GM04504 (cell line): ENCODE measurements around the gene ZCWPW1.
A peak's percentile ranks its signal among the peaks of the same experiment; 100 is the strongest.

ENCODE experiments used
- DNase-seq: peaks from one replicate; pipeline ENCODE4 v3.0.0-alpha.2; 2012; ENCODE audit warnings: low read depth

The ZCWPW1 gene

DNA sequence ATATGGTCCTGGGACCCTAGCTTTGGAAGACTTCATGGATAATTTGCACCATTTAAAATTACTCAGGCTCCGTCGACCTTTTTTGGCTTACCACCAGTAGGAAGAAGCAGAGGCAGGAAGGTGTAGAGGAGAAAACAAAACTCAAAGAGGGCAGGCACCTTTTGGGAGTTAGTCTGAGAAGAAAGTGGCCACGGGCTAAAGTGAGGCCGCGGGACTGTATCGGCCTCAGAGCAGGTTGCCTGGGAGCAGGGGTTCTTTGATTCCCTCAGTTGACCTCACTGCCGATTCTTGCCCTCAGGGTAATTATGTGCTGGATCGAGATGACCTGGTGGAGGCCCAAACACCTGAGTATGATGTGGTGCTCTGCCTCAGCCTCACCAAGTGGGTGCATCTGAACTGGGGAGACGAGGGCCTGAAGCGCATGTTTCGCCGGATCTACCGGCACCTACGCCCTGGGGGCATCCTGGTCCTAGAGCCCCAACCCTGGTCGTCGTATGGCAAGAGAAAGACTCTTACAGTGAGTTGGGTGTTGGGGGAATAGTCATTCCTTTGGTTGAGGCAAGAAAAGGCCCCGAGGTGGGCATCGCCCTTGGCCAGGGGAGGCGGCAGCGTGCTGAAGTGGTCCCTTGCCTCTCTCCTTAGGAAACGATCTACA, 4.2 kb upstream of the ZCWPW1 start:
- no peak for DNase-seq

DNA sequence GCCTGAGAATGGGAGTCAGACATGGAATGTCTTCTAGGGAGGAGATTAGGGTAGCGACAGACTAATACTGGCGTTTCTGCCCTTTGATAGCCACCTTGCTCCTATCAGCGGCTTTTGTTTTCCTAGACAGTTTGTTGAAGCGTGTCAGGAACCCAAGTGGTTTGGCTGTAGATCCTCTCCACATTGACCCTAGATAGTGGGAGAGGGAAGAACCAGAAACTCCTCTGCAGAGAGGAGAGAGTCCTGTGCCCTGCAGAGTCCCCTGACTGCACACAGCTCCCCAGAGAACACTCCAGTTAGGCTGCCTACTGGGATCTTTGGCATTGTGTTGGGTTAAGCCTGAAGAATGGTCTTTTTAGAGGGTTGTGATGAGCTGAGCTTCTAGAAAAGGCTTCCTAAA, 3.5 kb upstream of the ZCWPW1 start:
- DNase-seq = no peak

DNA sequence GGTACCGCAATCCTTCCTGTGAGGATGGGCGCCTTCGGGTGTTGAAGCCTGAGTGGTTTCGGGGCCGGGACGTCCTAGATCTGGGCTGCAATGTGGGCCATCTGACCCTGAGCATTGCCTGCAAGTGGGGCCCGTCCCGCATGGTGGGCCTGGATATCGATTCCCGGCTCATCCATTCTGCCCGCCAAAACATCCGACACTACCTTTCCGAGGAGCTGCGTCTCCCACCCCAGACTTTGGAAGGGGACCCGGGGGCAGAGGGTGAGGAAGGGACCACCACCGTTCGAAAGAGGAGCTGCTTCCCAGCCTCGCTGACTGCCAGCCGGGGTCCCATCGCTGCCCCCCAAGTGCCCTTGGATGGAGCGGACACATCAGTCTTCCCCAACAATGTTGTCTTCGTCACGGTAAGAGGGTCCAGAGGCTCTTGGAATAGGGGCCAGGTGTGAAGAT, 2.8 kb upstream of the ZCWPW1 start:
- DNase-seq = no peak

DNA sequence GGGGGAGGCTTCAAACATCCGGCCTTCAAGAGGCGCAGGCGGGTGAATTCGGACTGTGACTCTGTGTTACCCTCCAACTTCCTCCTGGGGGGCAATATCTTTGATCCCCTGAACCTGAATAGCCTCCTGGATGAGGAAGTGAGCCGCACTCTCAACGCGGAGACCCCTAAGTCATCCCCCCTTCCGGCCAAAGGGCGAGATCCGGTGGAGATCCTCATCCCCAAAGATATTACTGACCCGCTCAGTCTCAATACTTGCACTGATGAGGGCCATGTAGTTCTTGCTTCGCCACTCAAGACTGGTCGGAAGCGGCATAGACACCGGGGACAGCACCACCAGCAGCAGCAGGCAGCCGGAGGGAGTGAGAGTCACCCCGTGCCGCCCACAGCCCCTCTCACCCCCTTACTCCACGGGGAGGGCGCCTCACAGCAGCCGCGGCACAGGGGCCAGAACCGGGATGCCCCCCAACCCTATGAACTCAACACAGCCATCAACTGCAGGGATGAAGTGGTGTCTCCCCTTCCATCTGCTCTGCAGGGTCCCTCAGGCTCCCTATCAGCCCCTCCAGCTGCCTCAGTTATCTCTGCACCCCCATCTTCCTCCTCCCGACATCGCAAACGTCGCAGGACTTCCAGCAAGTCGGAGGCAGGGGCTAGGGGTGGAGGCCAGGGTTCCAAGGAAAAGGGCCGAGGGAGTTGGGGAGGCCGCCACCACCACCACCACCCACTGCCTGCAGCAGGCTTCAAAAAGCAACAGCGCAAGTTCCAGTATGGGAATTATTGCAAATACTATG, 2.2 kb upstream of the ZCWPW1 start:
- DNase-seq = no peak

DNA sequence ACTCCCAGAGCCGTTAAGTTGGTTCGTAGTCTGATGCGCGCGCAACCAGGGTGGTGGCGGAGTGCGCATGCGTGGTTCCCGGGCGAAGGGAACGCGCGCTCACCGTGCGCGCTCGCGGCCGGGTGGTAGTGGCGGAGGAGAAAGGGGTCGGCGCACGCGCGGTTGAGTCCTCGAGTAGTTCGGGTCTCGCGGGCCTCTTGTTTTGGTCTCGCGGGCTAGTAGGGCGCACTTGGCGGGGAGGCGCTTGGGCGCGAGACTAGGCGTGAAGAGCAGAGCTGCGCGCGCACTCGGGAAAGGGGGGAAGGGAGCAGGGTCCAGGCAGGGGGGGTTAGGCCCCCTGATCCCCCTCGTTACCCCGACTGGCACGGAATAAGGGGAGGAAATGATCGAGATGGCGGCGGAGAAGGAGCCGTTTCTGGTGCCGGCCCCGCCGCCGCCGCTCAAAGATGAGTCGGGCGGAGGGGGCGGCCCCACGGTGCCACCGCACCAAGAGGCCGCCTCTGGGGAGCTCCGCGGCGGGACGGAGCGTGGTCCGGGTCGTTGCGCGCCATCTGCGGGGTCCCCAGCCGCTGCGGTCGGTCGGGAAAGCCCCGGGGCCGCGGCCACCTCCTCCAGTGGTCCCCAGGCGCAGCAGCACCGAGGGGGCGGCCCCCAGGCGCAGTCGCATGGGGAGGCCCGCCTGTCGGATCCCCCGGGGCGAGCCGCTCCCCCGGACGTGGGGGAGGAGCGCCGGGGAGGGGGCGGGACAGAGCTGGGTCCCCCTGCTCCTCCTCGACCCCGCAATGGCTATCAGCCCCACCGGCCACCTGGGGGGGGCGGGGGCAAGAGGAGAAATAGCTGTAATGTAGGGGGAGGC, 1.4 kb upstream of the ZCWPW1 start, which contains the start of gene MEPCE:
Gene MEPCE (plus strand): TSS at position 195 of the 856 bp plus-strand sequence. CDS start 188 bp downstream, at position 383.
- peak; percentile 93 for DNase-seq

DNA sequence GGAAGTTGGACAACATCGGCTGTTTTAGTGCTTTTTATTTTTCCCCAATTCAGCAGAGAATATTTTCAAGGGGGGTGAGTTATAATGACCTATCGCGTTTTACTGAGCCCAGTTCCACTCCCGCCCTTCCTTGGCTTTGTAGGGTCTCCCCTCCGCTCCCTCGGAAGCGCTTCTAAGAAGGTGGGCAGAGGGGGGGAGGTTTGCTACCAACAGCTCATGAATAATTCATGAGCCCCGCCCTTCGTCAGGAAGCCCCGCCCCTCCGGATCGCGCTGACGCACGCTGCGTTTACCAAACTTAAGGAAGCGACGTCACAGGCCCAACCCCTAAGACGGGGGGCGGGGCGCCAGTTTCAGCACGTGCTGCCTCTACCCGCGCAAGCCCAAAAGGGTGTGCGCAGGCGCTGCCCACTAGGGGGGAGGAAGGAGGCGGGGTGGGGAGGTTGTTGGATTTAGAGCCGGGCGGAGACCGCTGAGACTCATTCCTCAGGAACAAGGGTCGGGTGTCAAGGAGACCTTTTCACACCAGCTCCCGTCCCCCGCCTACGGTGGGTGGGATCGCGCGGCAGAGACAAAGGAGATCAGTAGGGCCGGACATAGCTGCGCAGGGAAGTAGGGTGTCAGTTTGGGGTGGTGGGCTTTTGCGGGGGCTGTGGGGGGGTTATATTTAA, 599 bp upstream of the ZCWPW1 start:
- peak; percentile 99 for DNase-seq

DNA sequence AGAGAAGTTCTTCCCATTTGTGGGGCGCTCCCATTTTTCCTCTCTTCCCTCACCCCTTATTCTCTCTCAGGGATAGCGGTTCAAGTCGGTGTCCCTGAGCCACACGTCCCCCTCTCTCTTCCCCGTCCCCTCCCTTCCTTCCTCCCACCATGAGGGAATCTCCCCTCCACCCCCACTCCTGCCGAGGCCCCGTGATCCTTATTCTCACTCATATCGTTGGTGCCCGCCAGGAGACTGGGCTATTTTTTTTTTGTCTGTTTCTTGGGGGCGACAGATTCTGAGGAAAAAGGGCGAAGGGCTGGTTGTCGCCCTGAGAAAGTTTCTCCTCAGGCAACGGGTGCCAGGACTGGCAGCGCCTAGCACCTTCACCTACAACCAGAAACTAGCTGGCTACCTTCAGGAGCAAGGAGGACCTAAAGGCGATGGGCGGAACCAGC, 723 bp downstream of the ZCWPW1 start:
- no peak for DNase-seq

DNA sequence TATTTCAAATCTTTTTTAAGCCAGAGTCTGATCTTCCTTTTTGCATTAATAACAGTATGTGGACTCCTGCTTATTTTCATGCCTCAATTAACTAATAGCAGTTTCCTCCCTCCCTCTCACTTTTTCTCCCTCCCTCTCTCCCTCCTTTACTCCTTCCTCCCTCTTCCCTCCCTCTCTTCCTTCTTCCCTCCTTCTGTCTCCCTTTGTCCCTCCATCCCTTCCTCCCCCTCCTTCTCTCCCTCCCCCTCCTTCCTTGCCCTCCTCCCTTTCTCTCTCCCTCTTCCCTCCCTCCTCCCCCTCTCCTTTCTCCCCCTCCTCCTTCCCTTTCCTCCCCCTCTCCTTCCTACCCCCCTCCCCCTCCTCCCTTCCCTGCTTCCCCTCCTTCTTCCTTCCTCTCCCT, 2.0 kb downstream of the ZCWPW1 start:
- DNase-seq = no peak

DNA sequence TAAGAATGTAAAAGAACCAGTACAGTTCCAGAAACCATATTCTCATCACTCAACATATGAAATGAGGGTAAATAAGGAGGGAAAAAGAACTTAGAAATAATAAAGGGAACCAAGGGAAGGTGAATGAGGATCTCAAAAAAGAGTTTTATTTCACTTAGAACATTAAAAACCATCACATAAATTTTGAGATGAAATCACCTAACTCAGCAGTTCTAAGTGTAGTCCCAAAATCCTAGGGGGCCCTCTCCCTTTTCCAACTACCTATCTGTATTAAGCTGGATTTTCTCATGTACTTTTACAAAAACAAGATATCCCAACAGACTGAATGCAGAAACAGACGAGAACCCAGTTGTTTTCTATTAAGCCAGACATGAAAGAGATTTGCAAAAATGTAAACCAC, 3.2 kb downstream of the ZCWPW1 start:
- DNase-seq = no peak

DNA sequence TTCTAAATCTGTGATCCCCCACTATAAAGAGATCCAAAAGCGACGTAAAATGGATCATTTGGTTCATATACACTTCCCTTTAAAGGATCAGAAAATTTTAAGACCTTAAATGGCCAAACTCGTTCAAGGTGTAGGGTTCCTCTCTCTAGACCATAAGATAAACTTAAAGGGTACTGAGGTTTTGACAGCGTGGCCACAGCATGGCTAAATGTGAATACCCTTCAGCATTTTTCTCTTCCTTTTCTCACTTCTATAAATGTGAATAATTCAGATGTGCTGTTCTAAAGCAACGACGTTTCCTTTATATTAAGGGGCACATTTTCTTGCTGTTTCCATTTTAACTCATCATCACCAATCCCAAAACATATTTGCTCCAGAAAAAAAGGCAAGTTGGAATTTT, 5.2 kb downstream of the ZCWPW1 start:
- no peak for DNase-seq

DNA sequence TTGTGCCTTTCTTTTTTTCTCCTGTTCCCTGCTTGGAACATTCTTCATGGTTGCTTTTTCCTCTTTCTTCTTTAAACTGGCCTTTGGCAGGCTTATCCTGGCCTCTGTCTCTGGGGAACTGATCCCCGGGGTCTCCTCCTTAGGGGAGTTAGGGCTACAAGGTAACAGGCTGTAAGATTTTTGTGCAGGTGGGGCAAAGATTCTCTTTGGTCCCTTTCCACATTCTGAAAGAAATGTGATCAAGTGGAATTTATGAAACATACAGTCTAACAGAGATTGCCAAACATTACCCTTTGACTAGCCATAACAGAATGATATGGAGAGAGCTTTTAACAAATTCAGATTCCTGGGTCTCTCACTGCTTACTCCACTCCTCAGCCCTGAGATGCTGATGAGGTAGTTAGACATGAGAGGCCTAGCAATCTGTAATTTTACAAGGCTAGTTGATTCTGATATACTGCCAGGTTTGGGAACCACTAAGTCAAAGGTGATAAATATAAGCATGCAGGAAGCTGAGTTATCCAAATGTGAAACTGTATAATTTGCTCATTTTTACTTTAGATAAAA, 8.8 kb downstream of the ZCWPW1 start:
- DNase-seq = no peak

DNA sequence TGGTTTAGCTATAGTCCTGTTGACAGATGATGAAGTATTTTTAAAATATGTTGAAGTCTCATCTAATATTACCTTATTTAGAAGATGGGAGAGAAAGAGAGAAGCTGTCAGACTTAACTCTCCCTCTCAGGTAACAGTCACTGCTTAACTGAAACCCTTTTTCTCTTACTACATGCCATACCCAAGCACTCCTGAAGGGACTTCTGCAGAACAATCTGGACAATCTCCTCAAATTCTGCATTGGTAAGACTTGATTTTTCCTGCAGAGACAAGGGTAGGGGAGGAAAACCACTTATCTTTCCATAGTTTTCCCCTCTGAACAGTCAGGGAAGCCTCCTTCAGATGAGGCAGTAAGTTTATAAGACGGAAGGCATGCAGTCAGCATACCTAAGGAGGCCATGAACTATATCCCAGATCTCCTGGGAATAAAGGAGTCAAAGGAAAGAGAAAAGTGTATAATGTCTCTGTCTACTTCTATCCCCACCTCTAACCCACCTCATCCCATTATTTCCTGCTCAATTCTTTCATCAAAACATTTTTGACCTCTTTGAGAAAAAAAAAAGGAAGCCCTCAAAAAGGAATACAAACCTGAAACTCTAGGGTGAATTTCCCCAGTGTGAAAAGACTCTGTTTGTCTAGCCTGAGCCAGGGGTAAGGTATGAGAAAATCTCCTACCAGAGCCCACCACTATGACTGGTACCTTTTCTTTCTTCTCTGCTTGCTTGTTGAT, 9.4 kb downstream of the ZCWPW1 start:
- no peak for DNase-seq

DNA sequence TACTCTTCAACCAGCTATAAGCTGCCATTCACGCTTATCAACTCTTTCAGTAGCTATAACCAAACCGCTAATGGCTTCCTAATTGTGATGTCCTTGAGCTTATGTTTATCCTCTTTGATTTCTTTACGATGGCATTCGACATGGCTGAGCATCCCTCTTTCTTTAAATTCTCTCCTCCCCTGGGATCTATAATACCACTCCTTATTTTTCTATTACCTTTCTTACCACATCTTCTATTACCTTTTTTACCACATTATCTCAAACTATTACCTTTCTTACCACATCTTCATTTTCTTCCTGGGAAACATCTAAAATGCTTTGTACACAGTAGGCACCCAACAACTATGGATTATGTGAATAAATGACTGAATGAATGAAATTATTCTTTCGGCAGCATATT, 13.1 kb downstream of the ZCWPW1 start:
- no peak for DNase-seq

DNA sequence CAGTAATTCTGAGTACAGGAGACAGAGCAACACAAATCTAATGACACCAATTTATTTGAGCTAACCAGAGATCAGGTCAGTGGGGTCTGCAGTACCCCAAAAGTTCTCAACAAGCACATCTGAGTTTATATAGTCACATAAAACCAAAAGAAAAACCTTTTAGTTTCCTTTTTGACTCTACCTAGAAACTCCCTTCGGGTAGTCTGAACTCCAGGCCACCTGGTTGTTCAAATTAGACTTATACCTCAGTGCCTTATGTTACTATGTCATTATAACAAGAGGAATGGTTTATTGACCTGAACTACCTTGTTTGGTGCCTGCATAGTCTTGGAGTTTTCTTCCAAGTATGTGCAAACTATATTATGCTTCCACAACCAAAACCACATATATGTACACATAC, 14.6 kb downstream of the ZCWPW1 start:
- DNase-seq = no peak

DNA sequence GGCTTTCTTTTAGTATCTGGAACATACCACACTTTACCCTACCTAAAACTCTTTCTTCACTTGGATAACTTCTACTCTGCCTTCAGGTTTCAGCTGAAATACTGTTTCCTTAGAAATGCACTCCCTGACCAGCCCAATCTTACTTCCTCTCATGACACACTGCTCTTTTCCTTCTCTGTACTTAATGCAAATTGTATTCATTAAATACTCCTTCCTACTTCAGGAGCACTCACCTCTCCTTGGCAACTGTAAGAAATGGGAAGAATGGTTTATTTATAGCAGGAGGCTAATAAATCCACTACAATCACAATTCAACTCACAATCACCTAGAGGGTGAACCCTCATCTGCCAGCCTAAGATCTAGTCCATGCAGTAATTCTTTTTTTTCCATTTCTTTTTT, 15.2 kb downstream of the ZCWPW1 start:
- DNase-seq = no peak

DNA sequence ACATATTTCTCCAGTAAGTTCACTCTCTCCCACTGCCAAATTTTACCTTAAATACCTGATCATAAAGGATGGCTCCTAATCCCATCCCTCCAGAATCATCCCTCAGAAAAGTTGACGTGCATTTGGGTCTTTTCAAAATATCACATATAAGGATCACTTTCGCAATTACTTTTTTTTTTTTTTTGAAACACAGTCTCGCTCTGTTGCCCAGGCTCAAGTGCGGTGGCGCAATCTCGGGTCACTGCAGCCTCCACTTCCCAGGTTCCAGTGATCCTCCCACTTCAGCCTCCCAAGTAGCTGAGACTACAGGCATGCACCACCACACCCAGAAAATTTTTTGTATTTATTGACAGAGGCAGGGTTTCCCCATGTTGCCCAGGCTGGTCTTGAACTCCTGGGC, 17.4 kb downstream of the ZCWPW1 start:
- DNase-seq = no peak

DNA sequence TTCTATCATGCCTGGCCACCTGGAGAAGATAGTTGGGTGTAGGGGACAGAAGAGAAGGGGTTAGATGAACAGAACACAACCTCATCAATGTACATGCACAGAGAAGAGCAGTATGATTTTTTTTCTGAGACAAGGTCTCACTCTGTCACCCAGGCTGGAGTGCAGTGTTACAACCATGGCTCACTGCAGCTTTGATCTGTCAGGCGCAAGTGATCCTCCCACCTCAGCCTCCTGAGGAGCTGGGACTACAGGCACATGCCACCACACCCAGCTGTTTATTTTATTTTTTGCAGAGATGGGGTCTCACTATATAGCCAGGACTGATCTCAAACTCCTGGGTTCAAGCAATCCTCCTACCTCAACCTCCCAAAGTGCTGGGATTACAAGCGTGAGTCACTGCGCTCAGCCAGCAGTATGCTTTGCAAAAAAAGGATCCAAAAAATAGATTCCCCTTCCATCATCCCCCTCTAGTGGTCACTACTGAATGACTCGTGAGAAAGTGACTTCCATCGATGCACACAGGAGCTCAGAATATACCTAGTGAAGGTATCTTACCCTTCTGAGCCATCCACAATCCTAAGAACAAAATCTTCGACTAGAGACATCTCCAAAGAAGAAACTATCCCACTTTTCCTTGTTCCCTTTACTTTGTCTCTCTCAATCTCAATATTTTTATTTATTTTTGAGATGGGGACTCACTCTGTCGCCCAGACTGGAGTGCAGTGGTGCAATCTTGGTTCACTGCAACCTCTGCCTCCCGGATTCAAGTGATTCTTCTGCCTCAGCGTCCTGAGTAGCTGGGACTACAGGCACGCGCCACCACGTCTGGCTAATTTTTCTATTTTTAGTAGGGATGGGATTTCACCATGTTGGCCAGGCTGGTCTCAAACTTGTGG, 21.0 kb downstream of the ZCWPW1 start:
- DNase-seq = peak; percentile 48

DNA sequence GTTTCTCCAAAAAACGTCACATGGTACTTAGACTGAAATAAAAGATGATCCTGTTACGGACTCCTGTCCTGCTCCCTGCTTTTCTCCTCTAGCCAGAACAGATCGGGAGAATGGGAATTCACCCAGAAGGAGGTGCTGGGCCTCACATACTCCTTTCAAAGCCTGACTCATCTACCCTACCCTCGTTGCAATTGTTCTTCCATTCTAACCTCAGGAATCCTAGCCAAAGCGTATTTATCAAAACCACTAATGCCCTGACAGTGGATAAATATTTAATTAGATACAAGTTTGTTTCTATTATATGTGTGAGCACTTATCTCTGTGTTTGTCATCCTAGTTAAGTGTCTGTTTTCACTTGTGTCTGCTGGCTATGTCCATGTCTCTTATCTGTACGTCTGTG, 21.7 kb downstream of the ZCWPW1 start:
- DNase-seq = no peak

DNA sequence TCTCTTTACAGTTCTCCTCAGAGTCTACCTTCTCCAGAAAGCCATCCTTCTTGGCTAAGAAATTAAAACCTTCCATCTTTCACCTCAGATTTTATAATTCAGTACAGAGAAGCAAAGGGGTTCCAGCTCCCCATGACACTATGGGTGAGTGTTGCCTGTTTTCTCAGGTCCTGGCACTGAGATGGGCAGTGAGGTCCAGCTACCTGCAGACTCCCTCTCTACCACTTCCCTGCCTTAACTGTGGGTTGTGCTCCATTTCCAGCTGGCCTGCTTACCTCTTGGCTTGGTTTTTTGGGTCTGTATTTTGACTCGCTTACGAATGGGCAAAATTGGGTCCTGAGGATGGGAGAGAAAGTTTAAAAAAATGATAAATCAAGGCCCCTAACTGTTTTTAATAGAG, 26.3 kb downstream of the ZCWPW1 start:
- DNase-seq = no peak

DNA sequence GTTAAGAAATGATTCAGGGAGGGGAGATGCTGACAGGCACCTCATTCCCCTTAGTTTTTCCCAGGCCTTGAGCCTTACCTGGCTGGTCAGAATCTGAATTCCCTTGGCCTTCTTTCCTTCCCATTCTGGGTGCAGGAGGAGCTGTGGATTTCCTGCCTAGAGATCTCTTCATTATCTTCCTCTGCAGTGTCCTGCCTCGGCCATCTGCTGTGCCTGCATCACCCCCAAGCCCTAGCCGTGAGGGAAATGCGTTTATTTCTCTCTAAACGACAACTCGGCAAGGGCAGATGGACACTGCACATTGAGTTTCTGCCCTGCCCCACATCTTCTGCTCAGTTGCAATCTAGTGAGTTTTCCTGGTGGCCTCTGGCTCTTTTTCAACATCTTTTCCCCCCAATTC, 26.7 kb downstream of the ZCWPW1 start:
- no peak for DNase-seq
